ENCODE results near the gene QRICH2. TPM values are rescaled to one million over a fixed set of nuclear protein-coding genes. Genes with fewer than 3 reads are reported as not detected.

QRICH2 gene
- total RNA-seq, 4 donors from 2014 or later: 0.59 to 2.4 (median 1.1) TPM

DNA sequence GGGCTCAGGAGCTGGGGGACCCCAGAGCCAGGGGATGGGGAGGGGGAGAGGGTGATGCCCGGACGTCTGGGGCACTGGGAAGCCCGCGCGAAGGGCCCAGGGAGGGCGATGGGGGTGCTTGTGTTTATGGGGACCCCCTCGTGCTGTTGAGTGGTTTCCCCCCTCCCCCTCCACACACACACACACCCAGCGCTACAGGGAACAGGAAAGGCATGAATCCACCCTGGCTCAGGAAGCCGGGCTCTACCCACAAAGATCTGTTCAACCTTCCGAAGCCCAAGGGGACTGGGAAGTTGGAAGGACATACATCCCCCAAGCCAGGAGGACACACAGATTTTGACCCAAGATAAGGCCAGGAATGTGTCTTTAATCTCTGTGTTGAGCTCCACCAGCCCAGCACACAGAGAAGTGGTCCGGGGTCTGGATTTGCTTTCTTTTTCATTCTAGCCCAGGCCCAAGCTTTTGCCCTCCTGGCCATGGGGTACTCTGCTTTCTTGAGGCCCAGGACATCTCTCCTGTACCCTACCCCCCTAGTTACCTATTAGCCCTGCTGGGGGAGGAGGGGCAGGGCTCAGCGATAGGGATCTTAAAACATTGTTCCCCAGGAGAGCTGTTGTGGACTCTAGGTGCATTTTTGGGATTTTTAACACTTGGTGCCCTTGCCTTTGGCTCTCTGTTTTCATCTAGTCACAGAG, 41.7 kb downstream of the QRICH2 start:
- TF ChIP-seq, protein P1, sequence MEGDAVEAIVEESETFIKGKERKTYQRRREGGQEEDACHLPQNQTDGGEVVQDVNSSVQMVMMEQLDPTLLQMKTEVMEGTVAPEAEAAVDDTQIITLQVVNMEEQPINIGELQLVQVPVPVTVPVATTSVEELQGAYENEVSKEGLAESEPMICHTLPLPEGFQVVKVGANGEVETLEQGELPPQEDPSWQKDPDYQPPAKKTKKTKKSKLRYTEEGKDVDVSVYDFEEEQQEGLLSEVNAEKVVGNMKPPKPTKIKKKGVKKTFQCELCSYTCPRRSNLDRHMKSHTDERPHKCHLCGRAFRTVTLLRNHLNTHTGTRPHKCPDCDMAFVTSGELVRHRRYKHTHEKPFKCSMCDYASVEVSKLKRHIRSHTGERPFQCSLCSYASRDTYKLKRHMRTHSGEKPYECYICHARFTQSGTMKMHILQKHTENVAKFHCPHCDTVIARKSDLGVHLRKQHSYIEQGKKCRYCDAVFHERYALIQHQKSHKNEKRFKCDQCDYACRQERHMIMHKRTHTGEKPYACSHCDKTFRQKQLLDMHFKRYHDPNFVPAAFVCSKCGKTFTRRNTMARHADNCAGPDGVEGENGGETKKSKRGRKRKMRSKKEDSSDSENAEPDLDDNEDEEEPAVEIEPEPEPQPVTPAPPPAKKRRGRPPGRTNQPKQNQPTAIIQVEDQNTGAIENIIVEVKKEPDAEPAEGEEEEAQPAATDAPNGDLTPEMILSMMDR (IDR thresholded peaks at IDR 0.05 in 4 of 5, conservative IDR thresholded peaks at IDR 0.05 in 1 of 5): no peak
- TF ChIP-seq POLR2A (IDR thresholded peaks at IDR 0.05): peak in 1 of 2 donors; percentile 10
- intact Hi-C loops (cut with DNase I; ENCODE audit: low total_unique reads): loop anchor here (5.0 to 10.0 kb wide), 3 partner anchors 69 to 482 kb away; partner anchors contain the start of genes MFSD11, SRSF2 and UNK
- Histone ChIP-seq H3K4me1 (peaks cover 67 to 68% of the 10 kb centered on the region in 2 donors), H3K4me3 (peak overlapping the region; percentile 66 to 89 (median 80)), H3K9me3 (no peaks in the 10 kb centered on the region), H3K27me3 (no peaks in the 10 kb centered on the region), H3K36me3 (no peaks in the 10 kb centered on the region), H3K27ac (peak overlapping the region; percentile 90 to 98 (median 95))
- in situ Hi-C loops (cut with MboI; ENCODE audit: low sequenced_read_pairs in 4 of 4): no loop called here
- no peak for DNase-seq
- no peak for ATAC-seq

DNA sequence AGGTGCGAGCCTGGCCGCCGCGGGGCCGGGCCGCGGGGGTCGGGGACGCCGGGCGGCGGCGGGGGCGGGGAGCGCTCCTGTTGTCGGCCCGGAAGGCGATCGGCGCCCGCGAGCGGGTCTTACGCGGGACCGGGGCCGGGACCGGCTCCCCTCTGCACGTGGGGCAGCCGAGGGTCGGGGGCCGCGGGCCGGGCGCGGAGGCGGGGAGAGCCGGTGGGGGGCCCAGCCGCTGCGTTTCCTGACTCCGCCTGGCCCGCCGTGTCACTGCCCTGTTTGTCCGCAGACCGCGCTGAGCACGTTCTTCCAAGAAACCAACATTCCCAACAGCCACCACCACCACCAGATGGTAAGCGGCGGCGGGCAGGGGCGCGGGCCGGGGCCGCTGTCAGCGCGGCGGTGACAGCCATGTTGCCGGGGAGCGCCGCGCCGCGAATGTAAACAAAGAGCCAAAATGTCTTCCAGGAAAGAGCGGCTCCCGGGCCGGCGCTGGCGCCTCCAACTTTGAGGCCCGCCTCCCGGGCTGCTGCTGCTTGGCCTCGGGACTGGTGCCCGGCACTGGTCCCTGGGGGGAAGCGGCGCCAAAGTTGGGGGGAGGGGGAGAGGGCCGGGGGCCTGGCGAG, 42.3 kb downstream of the QRICH2 start:
- H3K4me1 ChIP-seq: peaks cover 60 to 62% of the 10 kb centered on the region in 2 donors

DNA sequence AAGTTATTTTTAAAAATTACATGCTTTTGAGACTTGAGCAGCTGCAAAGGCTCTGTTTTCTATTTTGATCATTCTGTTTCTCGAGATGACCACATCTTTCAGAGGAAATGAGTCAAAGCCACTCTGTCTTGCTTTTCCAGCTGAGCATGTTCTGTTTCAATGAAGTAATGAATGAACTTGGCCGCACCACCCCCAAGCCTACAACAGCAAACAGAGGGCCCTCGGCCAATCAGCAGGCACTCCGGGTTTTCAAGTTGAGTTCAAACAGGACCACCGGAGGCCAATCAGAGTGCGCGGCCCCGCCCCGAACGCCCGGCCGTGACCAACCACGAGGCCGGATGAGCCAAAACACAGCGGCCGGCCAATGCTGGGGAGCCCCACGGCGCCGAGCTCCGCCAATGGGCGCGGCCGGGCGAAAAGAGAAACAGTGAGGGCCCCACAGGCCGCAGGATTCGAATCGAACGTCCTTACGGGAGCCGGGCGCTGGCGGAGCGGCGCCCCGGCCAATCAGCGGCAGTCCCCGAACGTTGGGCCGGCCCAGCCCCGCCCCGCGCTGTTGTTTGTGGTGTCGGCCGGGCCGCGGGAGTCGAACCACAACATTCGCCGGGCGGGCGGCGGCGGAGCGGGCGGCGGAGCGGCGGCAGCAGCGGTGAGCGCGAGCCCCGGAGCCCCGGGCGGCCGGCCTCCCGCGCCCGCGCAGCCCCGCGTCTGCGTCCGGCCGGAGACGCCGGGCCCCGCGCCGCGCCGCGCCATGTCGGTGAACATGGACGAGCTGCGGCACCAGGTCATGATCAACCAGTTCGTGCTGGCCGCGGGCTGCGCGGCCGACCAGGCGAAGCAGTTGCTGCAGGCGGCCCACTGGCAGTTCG, 43.1 kb downstream of the QRICH2 start, which contains the start of gene UBALD2:
Gene UBALD2, plus strand, starts transcription at position 594 of the 869 bp plus-strand sequence. Its CDS starts 158 bp downstream, at position 752.
- TF ChIP-seq, protein P1 (IDR thresholded peaks at IDR 0.05 in 4 of 5, conservative IDR thresholded peaks at IDR 0.05 in 1 of 5): peak in 1 of 5 experiments; percentile 27
- peak; percentile 96 to 98 for TF ChIP-seq POLR2A (IDR thresholded peaks at IDR 0.05)
- intact Hi-C loops (cut with DNase I; ENCODE audit: low total_unique reads) (loop anchor here (2.0 to 10.0 kb wide), 4 partner anchors 24 to 480 kb away; partner anchors contain the start of genes MFSD11, RNF157, SRSF2 and UNK), in situ Hi-C loops (cut with MboI; ENCODE audit: low sequenced_read_pairs in 4 of 4) (no loop called here)
- H3K4me1 ChIP-seq: peaks cover 53 to 58% of the 10 kb centered on the region in 2 donors
- peak within 1 kb of the TSS; percentile 90 to 98 (median 95) for H3K27ac ChIP-seq
- peak within 1 kb of the TSS; percentile 66 to 89 (median 80) for H3K4me3 ChIP-seq
- H3K27me3 ChIP-seq: no peaks in the 10 kb centered on the region
- DNase-seq (peak; percentile 99 to 100), ATAC-seq (peak; percentile 78 to 79)
- H3K9me3 ChIP-seq: no peaks in the 10 kb centered on the region
- H3K36me3 ChIP-seq: no peaks in the 10 kb centered on the region

More for the DNA sequence above, 42.3 kb downstream of the QRICH2 start:
- Histone ChIP-seq H3K9me3 (no peaks in the 10 kb centered on the region), H3K36me3 (no peaks in the 10 kb centered on the region), H3K27ac (peak overlapping the region; percentile 90 to 98 (median 95)), H3K4me3 (peak overlapping the region; percentile 66 to 89 (median 80)), H3K27me3 (no peaks in the 10 kb centered on the region)
- TF ChIP-seq, protein P1 (IDR thresholded peaks at IDR 0.05 in 4 of 5, conservative IDR thresholded peaks at IDR 0.05 in 1 of 5): no peak
- TF ChIP-seq POLR2A (IDR thresholded peaks at IDR 0.05): no peak
- intact Hi-C loops (cut with DNase I; ENCODE audit: low total_unique reads): loop anchor here (2.0 to 10.0 kb wide), 4 partner anchors 25 to 481 kb away; partner anchors contain the start of genes MFSD11, RNF157, SRSF2 and UNK
- DNase-seq (peak in 1 of 2 donors; percentile 51), ATAC-seq (no peak)
- in situ Hi-C loops (cut with MboI; ENCODE audit: low sequenced_read_pairs in 4 of 4): no loop called here

DNA sequence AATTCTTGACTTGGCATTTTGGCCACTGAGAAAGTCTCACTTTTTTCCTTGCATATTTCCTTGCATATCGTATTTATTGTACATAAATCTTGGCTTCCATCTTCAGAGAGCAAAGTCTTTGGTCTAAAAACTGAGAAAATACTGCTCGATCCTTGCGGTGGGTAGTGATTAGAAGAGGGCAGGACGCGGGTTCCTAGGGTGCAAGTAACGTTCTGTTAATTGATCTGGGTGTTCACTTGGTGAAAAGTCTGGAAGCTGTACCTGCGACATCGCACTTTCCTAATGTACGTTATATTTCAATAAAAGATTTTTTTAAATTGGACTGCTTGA, 43.7 kb downstream of the QRICH2 start:
- DNase-seq: no peak
- intact Hi-C loops (cut with DNase I; ENCODE audit: low total_unique reads): loop anchor here (2.0 to 10.0 kb wide), 3 partner anchors 24 to 480 kb away; partner anchors contain the start of genes MFSD11, RNF157, SRSF2 and UNK
- in situ Hi-C loops (cut with MboI; ENCODE audit: low sequenced_read_pairs in 4 of 4): no loop called here
- TF ChIP-seq, protein P1 (IDR thresholded peaks at IDR 0.05 in 4 of 5, conservative IDR thresholded peaks at IDR 0.05 in 1 of 5): no peak
- no peak for TF ChIP-seq POLR2A (IDR thresholded peaks at IDR 0.05)
- Histone ChIP-seq H3K36me3 (no peaks in the 10 kb centered on the region), H3K27me3 (no peaks in the 10 kb centered on the region), H3K9me3 (no peaks in the 10 kb centered on the region), H3K4me3 (peak overlapping the region in 3 of 4 donors; percentile 15 to 19 (median 15)), H3K4me1 (peaks cover 47 to 52% of the 10 kb centered on the region in 2 donors), H3K27ac (peak overlapping the region; percentile 76 to 95 (median 85))
- ATAC-seq: no peak
